Articular chondrocyte of knee joint (primary cell): Measurements from ENCODE around the gene TRPC4AP. TPM values are rescaled to one million over a fixed set of nuclear protein-coding genes. Genes with fewer than 3 reads are reported as not detected.

ENCODE experiments used
- small RNA-seq: library from RNA; depleted of rRNA; stranded (forward); fragments of <200 nt; gene quantifications from one replicate; pipeline ENCODE3, GENCODE V24; 2012
- total RNA-seq: library from RNA; depleted of rRNA; stranded (reverse); fragments of >200 nt; gene quantifications from 2 replicates; pipeline ENCODE4 v1.2.3, GENCODE V29; 2012

Gene TRPC4AP, protein sequence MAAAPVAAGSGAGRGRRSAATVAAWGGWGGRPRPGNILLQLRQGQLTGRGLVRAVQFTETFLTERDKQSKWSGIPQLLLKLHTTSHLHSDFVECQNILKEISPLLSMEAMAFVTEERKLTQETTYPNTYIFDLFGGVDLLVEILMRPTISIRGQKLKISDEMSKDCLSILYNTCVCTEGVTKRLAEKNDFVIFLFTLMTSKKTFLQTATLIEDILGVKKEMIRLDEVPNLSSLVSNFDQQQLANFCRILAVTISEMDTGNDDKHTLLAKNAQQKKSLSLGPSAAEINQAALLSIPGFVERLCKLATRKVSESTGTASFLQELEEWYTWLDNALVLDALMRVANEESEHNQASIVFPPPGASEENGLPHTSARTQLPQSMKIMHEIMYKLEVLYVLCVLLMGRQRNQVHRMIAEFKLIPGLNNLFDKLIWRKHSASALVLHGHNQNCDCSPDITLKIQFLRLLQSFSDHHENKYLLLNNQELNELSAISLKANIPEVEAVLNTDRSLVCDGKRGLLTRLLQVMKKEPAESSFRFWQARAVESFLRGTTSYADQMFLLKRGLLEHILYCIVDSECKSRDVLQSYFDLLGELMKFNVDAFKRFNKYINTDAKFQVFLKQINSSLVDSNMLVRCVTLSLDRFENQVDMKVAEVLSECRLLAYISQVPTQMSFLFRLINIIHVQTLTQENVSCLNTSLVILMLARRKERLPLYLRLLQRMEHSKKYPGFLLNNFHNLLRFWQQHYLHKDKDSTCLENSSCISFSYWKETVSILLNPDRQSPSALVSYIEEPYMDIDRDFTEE
- 86.2 and 88.6 TPM in 2 replicates for total RNA-seq

DNA sequence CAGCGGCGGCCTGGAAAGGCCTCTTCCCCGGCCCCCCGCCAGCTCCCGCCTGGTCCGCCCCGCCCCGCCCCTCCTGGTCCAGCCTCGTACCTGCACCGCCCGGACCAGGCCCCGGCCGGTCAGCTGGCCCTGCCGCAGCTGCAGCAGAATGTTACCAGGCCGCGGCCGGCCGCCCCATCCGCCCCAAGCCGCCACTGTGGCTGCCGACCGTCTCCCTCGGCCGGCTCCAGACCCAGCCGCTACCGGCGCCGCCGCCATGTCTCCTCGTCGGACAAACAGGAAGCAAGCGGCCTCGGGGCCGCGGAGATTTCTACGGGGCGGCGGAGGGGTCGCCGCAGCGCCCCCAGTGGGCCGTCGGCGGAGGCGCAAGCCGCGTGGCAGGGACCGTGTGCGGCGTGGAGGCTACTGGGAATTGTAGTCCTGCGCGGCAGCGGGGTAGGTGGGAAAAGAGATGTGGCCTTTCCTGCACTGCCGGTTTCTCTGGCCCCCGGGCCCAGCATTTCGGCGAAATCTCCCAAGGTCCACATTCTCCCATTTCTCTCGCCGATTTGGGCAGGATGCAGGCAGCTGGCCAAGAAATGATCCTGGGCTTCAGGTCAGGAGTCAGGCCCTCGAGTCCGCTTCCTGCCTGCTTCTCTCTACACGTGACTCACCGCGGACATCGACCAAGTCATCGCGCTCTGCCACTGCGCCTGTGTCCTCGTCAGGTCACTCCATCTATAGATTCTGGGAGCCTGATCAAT is at the start of gene TRPC4AP:
TSS of gene TRPC4AP (minus strand) at position 284 of the 743 bp plus-strand sequence. CDS start at position 258, 26 bp downstream.

DNA sequence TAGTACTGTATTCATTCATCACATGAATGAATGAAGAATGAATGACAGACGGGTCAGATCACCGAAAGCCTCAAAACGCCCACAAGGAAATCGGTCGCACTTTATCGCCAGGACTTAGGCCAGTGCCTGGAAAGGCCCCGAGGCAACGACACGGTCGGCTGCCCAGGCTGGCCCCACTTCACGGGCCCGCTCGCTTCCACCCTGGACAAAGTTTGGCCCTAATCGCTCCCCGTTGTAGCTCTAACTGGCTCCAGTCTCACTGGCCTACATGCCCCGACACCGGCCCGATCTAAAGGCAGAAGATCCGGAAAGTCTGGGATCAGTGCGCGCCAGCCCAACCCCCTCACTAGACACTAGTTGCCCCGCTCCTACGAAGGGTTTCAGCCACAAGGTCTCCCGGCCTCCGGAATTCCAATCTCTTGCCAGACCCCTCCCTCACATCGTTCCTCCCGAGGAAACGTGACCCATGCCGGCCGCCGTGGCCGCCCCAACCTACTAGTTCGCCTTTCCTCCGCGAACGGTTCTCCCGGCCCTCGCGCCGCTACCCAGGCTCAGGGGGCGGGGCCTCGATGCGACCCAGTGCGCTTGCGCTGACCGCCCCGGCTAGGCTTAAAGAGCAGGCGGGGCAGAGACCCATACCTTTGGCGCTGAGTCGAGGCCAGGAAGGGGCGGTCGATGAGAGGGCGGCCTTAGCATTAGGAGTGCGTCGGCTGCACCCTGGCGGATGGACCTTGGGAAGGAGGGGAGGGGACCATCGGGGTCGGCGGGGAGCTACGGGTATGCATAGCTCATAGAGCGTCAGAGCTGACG is 137.2 kb downstream of the TRPC4AP start, which contains the start of the genes GSS and MYH7B:
TSS of gene GSS (minus strand) at position 576 of the 810 bp plus-strand sequence. CDS start 3,954 bp downstream, outside the sequence.
TSS of gene MYH7B (plus strand) at position 638 of the 810 bp plus-strand sequence. CDS start 22,138 bp downstream, outside the sequence.

Small RNA genes lying within 50 kb of the gene (small RNA-seq; reads per million reads assigned to genes)
- gene MIR499A (10.6 reads per million, percentile 94 among the genes with 10 or more reads in this experiment), gene RF00275 (not detected), gene RNU6-407P (not detected)

Other genes with a start within 250 kb of the TRPC4AP start
- gene GGT7, start 220.0 kb downstream of the TRPC4AP start, total RNA-seq: 8.2 and 8.4 TPM in 2 replicates
- 32.9 and 39.7 TPM in 2 replicates for gene ACSS2, start 216.2 kb downstream of the TRPC4AP start, total RNA-seq
- 48.3 and 50.0 TPM in 2 replicates for gene GSS, start 137.0 kb downstream of the TRPC4AP start, total RNA-seq
- 0.11 and 0.13 TPM in 2 replicates for gene MYH7B, start 136.9 kb downstream of the TRPC4AP start, total RNA-seq
- gene EDEM2, start 54.5 kb upstream of the TRPC4AP start, total RNA-seq: 33.1 and 33.4 TPM in 2 replicates
- gene PROCR, start 79.3 kb upstream of the TRPC4AP start, total RNA-seq: 44.2 and 60.6 TPM in 2 replicates
- 1.4 TPM in 2 replicates for gene MMP24, start 133.9 kb upstream of the TRPC4AP start, total RNA-seq
- gene MMP24OS, start 185.3 kb upstream of the TRPC4AP start, total RNA-seq: 27.3 and 31.3 TPM in 2 replicates
- 73.0 and 92.3 TPM in 2 replicates for gene EIF6, start 192.0 kb upstream of the TRPC4AP start, total RNA-seq
- under 0.01 and 0.11 TPM in 2 replicates for gene FAM83C, start 199.6 kb upstream of the TRPC4AP start, total RNA-seq